Measurements from ENCODE around the gene RHBDD1. TPM values are rescaled to one million over a fixed set of nuclear protein-coding genes. Genes with fewer than 3 reads are reported as not detected.

RHBDD1 gene
- total RNA-seq, 2 experiments from 2014 or later: 43.8 to 47.1 TPM

GRCh38 chr2:226910384-226910783, 74.5 kb downstream of the RHBDD1 start:
- Histone ChIP-seq H3K27ac (ENCODE audit: low read depth in 1 of 2, low read length in 2 of 2) (no peak overlapping the region), H3K36me3 (ENCODE audit: insufficient read depth, low read length) (peaks cover 23% of the 10 kb centered on the region), H3K4me1 (ENCODE audit: insufficient read depth, low read length) (no peaks in the 10 kb centered on the region), H3K27me3 (ENCODE audit: control insufficient read depth in 1 of 2, insufficient read depth in 2 of 2, low read length in 2 of 2) (no peaks in the 10 kb centered on the region), H3K4me3 (ENCODE audit: low read length) (no peak overlapping the region), H3K9me3 (ENCODE audit: control insufficient read depth in 1 of 2, insufficient read depth in 1 of 2, low read length in 2 of 2) (no peaks in the 10 kb centered on the region)
- POLR2A ChIA-PET: no interaction called here
- TF ChIP-seq CTCF (IDR thresholded peaks at IDR 0.05): no peak
- peaks cover 2% of the 10 kb centered on the region for H3K9me3 Mint-ChIP-seq
- no peak for DNase-seq
- CTCF ChIA-PET: no interaction called here
- intact Hi-C loops (cut with DNase I, micrococcal nuclease): no loop called here
- no peak overlapping the region for H3K27ac Mint-ChIP-seq
- no peak for ATAC-seq (ENCODE audit: poor library complexity)
- H3K36me3 Mint-ChIP-seq (ENCODE audit: low read depth): peaks cover 85% of the 10 kb centered on the region
- H3K4me3 Mint-ChIP-seq: no peak overlapping the region
- peaks cover 20% of the 10 kb centered on the region for H3K4me1 Mint-ChIP-seq (ENCODE audit: low read depth)
- H3K27me3 Mint-ChIP-seq: no peaks in the 10 kb centered on the region

GRCh38 chr2:226911932-226912331, 76.1 kb downstream of the RHBDD1 start:
- no peak overlapping the region for H3K27ac Mint-ChIP-seq
- ChIA-PET POLR2A (no interaction called here), CTCF (no interaction called here)
- ATAC-seq (ENCODE audit: poor library complexity) (no peak), DNase-seq (no peak)
- peaks cover 23% of the 10 kb centered on the region for H3K36me3 ChIP-seq (ENCODE audit: insufficient read depth, low read length)
- peaks cover 20% of the 10 kb centered on the region for H3K4me1 Mint-ChIP-seq (ENCODE audit: low read depth)
- no peaks in the 10 kb centered on the region for H3K9me3 ChIP-seq (ENCODE audit: control insufficient read depth in 1 of 2, insufficient read depth in 1 of 2, low read length in 2 of 2)
- intact Hi-C loops (cut with DNase I, micrococcal nuclease): no loop called here
- TF ChIP-seq CTCF (IDR thresholded peaks at IDR 0.05): no peak
- H3K4me1 ChIP-seq (ENCODE audit: insufficient read depth, low read length): no peaks in the 10 kb centered on the region
- H3K27me3 Mint-ChIP-seq: no peaks in the 10 kb centered on the region
- no peak overlapping the region for H3K27ac ChIP-seq (ENCODE audit: low read depth in 1 of 2, low read length in 2 of 2)
- H3K9me3 Mint-ChIP-seq: peaks cover 2% of the 10 kb centered on the region
- H3K4me3 Mint-ChIP-seq: no peak overlapping the region
- no peaks in the 10 kb centered on the region for H3K27me3 ChIP-seq (ENCODE audit: control insufficient read depth in 1 of 2, insufficient read depth in 2 of 2, low read length in 2 of 2)
- peaks cover 75% of the 10 kb centered on the region for H3K36me3 Mint-ChIP-seq (ENCODE audit: low read depth)
- no peak overlapping the region for H3K4me3 ChIP-seq (ENCODE audit: low read length)

- no peaks in the 10 kb centered on the region for H3K27me3 Mint-ChIP-seq
- no peak for TF ChIP-seq CTCF (IDR thresholded peaks at IDR 0.05)
- POLR2A ChIA-PET: no interaction called here
- Histone ChIP-seq H3K27ac (ENCODE audit: low read depth in 1 of 2, low read length in 2 of 2) (no peak overlapping the region), H3K36me3 (ENCODE audit: insufficient read depth, low read length) (peaks cover 18% of the 10 kb centered on the region), H3K4me1 (ENCODE audit: insufficient read depth, low read length) (no peaks in the 10 kb centered on the region), H3K9me3 (ENCODE audit: control insufficient read depth in 1 of 2, insufficient read depth in 1 of 2, low read length in 2 of 2) (no peaks in the 10 kb centered on the region), H3K4me3 (ENCODE audit: low read length) (no peak overlapping the region), H3K27me3 (ENCODE audit: control insufficient read depth in 1 of 2, insufficient read depth in 2 of 2, low read length in 2 of 2) (no peaks in the 10 kb centered on the region)
- peaks cover 2% of the 10 kb centered on the region for H3K9me3 Mint-ChIP-seq
- CTCF ChIA-PET: interaction anchor here (0.8 to 1.2 kb wide), 2 partner anchors 9 to 23 kb away, joined by 3 read pairs; no protein-coding TSS in a partner anchor
- H3K36me3 Mint-ChIP-seq (ENCODE audit: low read depth): peaks cover 69% of the 10 kb centered on the region
- H3K27ac Mint-ChIP-seq: no peak overlapping the region
- intact Hi-C loops (cut with DNase I, micrococcal nuclease): no loop called here
- H3K4me1 Mint-ChIP-seq (ENCODE audit: low read depth): peaks cover 20% of the 10 kb centered on the region
- no peak overlapping the region for H3K4me3 Mint-ChIP-seq
- no peak for DNase-seq
- ATAC-seq (ENCODE audit: poor library complexity): no peak
These were observed 77.8 kb downstream of the RHBDD1 start for GRCh38 chr2:226913641-226914040.

All from CD4-positive, alpha-beta T cell (primary cell).